Activated CD4-positive, alpha-beta T cell treated with anti-CD3 and anti-CD28 coated beads, Interleukin-10, Interleukin-2, amounts not matched to agents 100 ng/mL and 50 ng/mL, durations not matched to agents 16 hours and 8 hours (primary cell): ENCODE data around the gene SLC7A14.

Source experiments
- DNase-seq: peaks from one replicate; pipeline ENCODE4 v3.0.0-alpha.2; 2020

The SLC7A14 gene

DNA sequence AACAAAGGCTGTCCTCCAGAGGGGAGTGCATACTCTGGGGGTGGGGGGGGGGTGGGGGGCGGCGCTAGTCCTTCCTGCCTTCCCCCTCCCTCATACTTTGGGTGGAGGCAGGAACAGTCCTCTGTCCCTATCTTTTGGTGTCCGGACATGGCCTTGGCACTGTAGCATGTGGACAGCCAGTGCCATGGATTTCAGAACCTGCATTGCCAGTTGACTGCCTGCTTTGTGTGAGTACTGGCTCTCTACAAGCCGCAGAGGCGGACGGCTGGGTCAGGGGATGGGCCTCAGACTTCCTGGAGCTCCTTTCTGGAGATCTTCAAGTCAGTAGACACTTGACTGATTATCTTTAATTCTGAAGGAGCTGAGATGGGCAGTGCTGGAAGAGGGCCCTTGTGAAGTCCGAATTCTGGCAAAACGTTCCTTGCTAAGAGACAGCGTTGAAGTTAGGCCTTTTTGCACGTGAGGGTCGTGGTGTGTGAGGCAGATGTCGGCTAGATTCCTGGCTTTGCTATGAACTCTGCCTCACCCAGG lies 164.7 kb downstream of the SLC7A14 start:
- DNase-seq: no peak

DNA sequence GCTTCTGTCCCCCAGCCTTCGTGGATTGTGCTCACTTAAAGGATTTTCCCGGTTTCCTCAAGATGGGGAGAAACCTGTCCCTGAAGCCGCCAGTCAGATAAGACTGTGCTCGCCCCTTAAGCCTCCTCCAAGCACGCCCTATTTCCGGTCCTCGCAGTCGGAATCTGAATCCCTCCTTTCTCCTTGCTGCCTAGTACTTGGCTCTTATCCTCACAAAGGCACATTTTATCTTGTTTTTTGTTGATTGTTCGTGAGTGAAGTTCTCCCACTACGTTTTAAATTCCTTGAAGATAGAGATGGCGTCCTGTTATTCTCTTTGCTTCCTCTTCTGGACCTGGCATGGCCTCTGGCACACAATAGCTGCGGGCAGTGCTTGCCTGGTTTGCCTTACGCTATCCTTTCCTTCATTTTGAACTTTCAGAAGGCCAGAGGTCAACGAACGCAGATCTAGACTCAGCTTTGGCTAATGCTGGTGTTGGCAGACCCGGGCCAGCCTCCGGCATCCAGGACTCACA lies 165.5 kb downstream of the SLC7A14 start:
- DNase-seq: no peak

GRCh38 chr3:170419557-170420087 lies 166.3 kb downstream of the SLC7A14 start:
- DNase-seq: no peak

- no peak for DNase-seq
These were observed 167.2 kb downstream of the SLC7A14 start, which contains the start of gene CLDN11 for GRCh38 chr3:170418422-170419398. TSS of gene CLDN11 (plus strand) at chr3:170418868. CDS start at chr3:170419067, 199 bp downstream.

GRCh38 chr3:170417090-170417489 lies 168.8 kb downstream of the SLC7A14 start:
- no peak for DNase-seq

- DNase-seq: peak; percentile 68
These were observed 171.6 kb downstream of the SLC7A14 start for GRCh38 chr3:170414202-170414663.

- no peak for DNase-seq
These were observed 172.6 kb downstream of the SLC7A14 start for GRCh38 chr3:170413291-170413690.

- DNase-seq: no peak
These were observed 175.3 kb downstream of the SLC7A14 start for GRCh38 chr3:170410428-170411029.
